Liver (tissue), 3 donors: ENCODE results near the gene TUBA8.

Experiments used
- ATF3 ChIP-seq: IDR thresholded peaks from 2 replicates; pipeline ENCODE4 v1.6.1; 2016; ENCODE audit warnings: antibody characterized with exemption
- CTCF ChIP-seq: fragments of 150-350 bp; IDR thresholded peaks from 2 replicates; pipeline ENCODE4 v1.5.1; 2017; ENCODE audit warnings: improper control_type of control experiment, low read depth, low read length; ENCODE audit not compliant: missing input control
- EGR1 ChIP-seq, 2 donors: IDR thresholded peaks; 2 replicates each; pipeline ENCODE4 v1.6.1; 2016 to 2018; ENCODE audit warnings: antibody characterized with exemption in 2 of 2, low read depth in 2 of 2
- GABPA ChIP-seq, 2 donors: IDR thresholded peaks in 1 of 2; conservative IDR thresholded peaks in 1 of 2; 2 replicates each; pipeline ENCODE4 v1.6.1; 2016; ENCODE audit warnings: antibody characterized with exemption in 2 of 2, mild to moderate bottlenecking in 1 of 2, moderate library complexity in 1 of 2
- HNF4A ChIP-seq, 2 donors: conservative IDR thresholded peaks; 2 replicates each; pipeline ENCODE4 v1.6.1; 2016; ENCODE audit warnings: antibody characterized with exemption in 2 of 2, mild to moderate bottlenecking in 2 of 2
- HNF4G ChIP-seq: IDR thresholded peaks from 2 replicates; pipeline ENCODE4 v1.6.1; 2016; ENCODE audit warnings: antibody characterized with exemption
- JUND ChIP-seq, 2 donors: IDR thresholded peaks; 2 replicates each; pipeline ENCODE4 v1.6.1; 2016; ENCODE audit warnings: antibody characterized with exemption in 2 of 2
- MAX ChIP-seq: IDR thresholded peaks from 2 replicates; pipeline ENCODE4 v1.6.1; 2016; ENCODE audit warnings: antibody characterized with exemption
- NR2F2 ChIP-seq: IDR thresholded peaks from 2 replicates; pipeline ENCODE4 v1.6.1; 2016; ENCODE audit warnings: antibody characterized with exemption
- RAD21 ChIP-seq, 2 donors: IDR thresholded peaks; 2 replicates each; pipeline ENCODE4 v1.6.1; 2016; ENCODE audit warnings: antibody characterized with exemption in 2 of 2, mild to moderate bottlenecking in 2 of 2
- REST ChIP-seq: IDR thresholded peaks from 2 replicates; pipeline ENCODE4 v1.6.1; 2016; ENCODE audit warnings: antibody characterized with exemption, mild to moderate bottlenecking
- SP1 ChIP-seq: IDR thresholded peaks from 2 replicates; pipeline ENCODE4 v1.6.1; 2018; ENCODE audit warnings: antibody characterized with exemption, mild to moderate bottlenecking
- YY1 ChIP-seq: IDR thresholded peaks from 2 replicates; pipeline ENCODE4 v1.6.1; 2016; ENCODE audit warnings: antibody characterized with exemption, mild to moderate bottlenecking
- ZBTB33 ChIP-seq: IDR thresholded peaks from 2 replicates; pipeline ENCODE4 v1.6.1; 2016; ENCODE audit warnings: antibody characterized with exemption
- donor health status: healthy.
- donor health status: healthy.

- TF ChIP-seq CTCF: no peak
- TF ChIP-seq MAX: no peak
- TF ChIP-seq JUND (IDR thresholded peaks at IDR 0.05): no peak
- no peak for TF ChIP-seq NR2F2
- TF ChIP-seq REST: no peak
- TF ChIP-seq HNF4A (conservative IDR thresholded peaks at IDR 0.05): no peak
- no peak for TF ChIP-seq YY1
- no peak for TF ChIP-seq SP1
- TF ChIP-seq RAD21 (IDR thresholded peaks at IDR 0.05): no peak
- TF ChIP-seq ZBTB33: no peak
- TF ChIP-seq GABPA (IDR thresholded peaks at IDR 0.05 in 1 of 2, conservative IDR thresholded peaks at IDR 0.05 in 1 of 2): no peak
- no peak for TF ChIP-seq HNF4G
- no peak for TF ChIP-seq ATF3
- no peak for TF ChIP-seq EGR1 (IDR thresholded peaks at IDR 0.05; ENCODE audit: low read depth in 2 of 2)
Measured at GRCh38 chr22:18070556-18071306, 39.9 kb upstream of the TUBA8 start.
